HPDE6-E6E7 (cell line): Measurements from ENCODE around the gene TMSB4X.
A peak's percentile ranks its signal among the peaks of the same experiment; 100 is the strongest.
"Not testable (repeated sequence)": the region's sequence is repeated elsewhere in the genome, so short reads cannot be mapped to it uniquely, and the experiment has no call there.

Experiments used
- DNase-seq: peaks from one replicate; pipeline ENCODE4 v3.0.0; 2011; ENCODE audit warnings: missing footprints; ENCODE audit errors: extremely low spot score

The TMSB4X gene

GRCh38 chrX:12976819-12977732, 2.2 kb downstream of the TMSB4X start:
- DNase-seq, result not testable (repeated sequence)

- no peak for DNase-seq
Measured at GRCh38 chrX:12977761-12978204, 2.9 kb downstream of the TMSB4X start.

GRCh38 chrX:12978205-12979025, 3.5 kb downstream of the TMSB4X start:
- no peak for DNase-seq

- no peak for DNase-seq
Measured at GRCh38 chrX:12979026-12979607, 4.2 kb downstream of the TMSB4X start.

- no peak for DNase-seq
Measured at GRCh38 chrX:12979616-12980015, 4.7 kb downstream of the TMSB4X start.

- not testable (repeated sequence) for DNase-seq
Measured at GRCh38 chrX:12980039-12980438, 5.1 kb downstream of the TMSB4X start.

- no peak for DNase-seq
Measured at GRCh38 chrX:12981880-12982279, 7.0 kb downstream of the TMSB4X start.

GRCh38 chrX:12984603-12985319, 9.9 kb downstream of the TMSB4X start:
- peak; percentile 41 for DNase-seq

- no peak for DNase-seq
Measured at GRCh38 chrX:12985331-12985730, 10.4 kb downstream of the TMSB4X start.

GRCh38 chrX:12986164-12986779, 11.4 kb downstream of the TMSB4X start:
- no peak for DNase-seq

GRCh38 chrX:12986886-12987285, 12.0 kb downstream of the TMSB4X start:
- DNase-seq, result no peak

- no peak for DNase-seq
Measured at GRCh38 chrX:12987340-12987739, 12.4 kb downstream of the TMSB4X start.

- no peak for DNase-seq
Measured at GRCh38 chrX:12987900-12988594, 13.1 kb downstream of the TMSB4X start.

- DNase-seq, result peak; percentile 49
Measured at GRCh38 chrX:12988797-12989196, 13.9 kb downstream of the TMSB4X start.

- no peak for DNase-seq
Measured at GRCh38 chrX:12989461-12989860, 14.6 kb downstream of the TMSB4X start.

GRCh38 chrX:12991575-12991974, 16.7 kb downstream of the TMSB4X start:
- DNase-seq, result no peak

GRCh38 chrX:12992544-12993118, 17.7 kb downstream of the TMSB4X start:
- no peak for DNase-seq

GRCh38 chrX:12993826-12994225, 18.9 kb downstream of the TMSB4X start:
- DNase-seq, result no peak

GRCh38 chrX:12994321-12994720, 19.4 kb downstream of the TMSB4X start:
- DNase-seq, result no peak

GRCh38 chrX:12996934-12997435, 22.1 kb downstream of the TMSB4X start:
- DNase-seq, result no peak
